GM21526 (cell line): Measurements from ENCODE around the gene WBP11.
A peak's percentile ranks its signal among the peaks of the same experiment; 100 is the strongest.
"Not testable (repeated sequence)": the region's sequence is repeated elsewhere in the genome, so short reads cannot be mapped to it uniquely, and the experiment has no call there.

Experiments used
- ATAC-seq: cut with Tn5 transposase; IDR thresholded peaks from one replicate; pipeline ENCODE4 v1.9.1; 2021; ENCODE audit warnings: moderate library complexity; ENCODE audit not compliant: unreplicated experiment, low FRiP score

Gene WBP11

DNA sequence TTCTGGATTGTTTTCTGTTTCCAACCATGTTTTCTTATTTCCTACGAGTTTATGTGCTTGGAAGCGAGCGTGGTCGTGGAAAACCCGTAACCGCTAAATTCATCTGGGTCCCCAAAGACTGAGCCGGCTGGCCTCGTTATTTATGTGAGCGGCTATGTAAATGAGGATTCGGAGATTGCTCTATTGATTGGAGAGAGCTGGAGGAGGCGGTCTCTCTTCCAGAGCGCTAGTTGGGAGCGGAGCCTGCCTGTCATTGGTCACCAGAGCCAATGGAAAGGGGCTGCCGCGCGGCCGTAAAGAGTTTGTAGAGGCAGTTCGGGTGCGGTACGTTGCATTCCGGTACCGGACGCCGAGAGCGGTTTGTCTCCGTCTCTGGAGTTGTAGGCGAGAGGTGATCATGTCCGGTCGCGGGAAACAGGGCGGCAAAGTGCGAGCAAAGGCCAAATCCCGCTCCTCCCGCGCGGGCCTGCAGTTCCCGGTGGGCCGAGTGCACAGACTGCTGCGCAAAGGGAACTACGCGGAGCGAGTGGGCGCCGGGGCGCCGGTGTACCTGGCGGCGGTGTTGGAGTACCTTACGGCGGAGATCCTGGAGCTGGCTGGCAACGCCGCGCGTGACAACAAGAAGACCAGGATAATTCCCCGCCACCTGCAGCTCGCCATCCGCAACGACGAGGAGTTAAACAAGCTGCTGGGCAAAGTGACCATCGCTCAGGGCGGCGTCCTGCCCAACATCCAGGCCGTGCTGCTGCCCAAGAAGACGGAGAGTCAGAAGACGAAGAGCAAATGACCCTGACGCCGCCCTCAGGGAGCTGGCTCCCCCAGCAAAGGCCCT is 29.0 kb downstream of the WBP11 start:
- peak; percentile 57 for ATAC-seq

DNA sequence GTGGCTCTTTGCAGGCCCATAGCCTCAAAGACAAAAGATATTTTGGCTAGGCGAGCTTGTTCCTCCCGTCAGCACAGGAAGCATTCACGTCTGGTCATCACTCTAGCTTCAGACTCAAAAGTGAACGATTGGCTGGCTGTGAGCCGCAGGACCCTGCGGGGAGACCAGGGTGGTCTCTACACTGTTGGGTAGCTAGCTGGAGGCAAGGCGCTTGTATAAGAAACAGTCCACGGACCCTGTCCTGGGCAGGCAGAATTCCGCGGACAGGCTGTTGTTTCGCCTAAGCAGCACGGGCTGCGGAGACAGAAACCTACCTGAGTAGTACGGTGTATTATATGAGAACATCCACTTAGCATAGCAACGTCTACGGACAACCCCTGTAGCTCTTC is 29.6 kb downstream of the WBP11 start:
- ATAC-seq, result peak; percentile 23

DNA sequence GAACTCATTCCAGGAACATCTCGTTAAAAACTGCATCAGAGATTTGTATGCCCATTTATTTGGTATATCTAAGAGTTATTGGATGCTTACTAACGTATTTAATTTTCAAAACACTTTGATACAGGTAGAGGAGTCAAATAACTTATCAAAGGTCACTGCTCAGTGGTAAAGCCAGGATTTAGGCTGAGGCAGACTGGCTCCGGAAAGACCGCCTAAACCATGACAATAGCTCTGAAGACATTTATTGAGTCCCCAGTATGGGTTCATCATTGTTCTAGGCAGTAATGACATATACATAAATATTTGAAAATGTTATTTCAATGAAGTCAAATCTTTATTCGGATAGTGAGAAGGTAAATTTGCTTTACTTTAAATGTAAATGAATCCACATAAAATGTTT is 30.3 kb downstream of the WBP11 start:
- no peak for ATAC-seq

DNA sequence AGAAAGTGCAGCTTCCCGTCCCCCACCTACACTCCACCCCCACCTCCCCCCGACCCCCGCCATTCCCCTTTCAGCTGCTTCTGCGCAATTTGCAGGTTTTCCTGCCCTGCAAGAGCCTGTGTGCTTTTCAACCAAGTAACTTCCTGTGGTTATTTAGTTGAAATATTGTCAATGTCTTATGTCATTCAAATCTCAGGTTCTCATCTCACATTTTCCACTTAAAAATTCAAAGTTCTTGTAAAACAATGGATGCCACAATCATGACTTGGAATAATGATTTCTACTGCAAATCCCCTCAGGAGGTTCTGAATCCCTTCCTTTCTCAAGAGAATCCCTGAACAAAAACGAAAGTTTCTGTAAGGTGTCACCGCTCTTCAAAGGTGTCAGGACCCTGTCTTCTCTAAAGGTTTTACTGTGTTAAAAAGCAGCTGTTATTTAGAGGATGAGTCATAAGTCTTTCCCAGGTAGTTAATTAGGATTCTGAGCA is 31.6 kb downstream of the WBP11 start:
- no peak for ATAC-seq

DNA sequence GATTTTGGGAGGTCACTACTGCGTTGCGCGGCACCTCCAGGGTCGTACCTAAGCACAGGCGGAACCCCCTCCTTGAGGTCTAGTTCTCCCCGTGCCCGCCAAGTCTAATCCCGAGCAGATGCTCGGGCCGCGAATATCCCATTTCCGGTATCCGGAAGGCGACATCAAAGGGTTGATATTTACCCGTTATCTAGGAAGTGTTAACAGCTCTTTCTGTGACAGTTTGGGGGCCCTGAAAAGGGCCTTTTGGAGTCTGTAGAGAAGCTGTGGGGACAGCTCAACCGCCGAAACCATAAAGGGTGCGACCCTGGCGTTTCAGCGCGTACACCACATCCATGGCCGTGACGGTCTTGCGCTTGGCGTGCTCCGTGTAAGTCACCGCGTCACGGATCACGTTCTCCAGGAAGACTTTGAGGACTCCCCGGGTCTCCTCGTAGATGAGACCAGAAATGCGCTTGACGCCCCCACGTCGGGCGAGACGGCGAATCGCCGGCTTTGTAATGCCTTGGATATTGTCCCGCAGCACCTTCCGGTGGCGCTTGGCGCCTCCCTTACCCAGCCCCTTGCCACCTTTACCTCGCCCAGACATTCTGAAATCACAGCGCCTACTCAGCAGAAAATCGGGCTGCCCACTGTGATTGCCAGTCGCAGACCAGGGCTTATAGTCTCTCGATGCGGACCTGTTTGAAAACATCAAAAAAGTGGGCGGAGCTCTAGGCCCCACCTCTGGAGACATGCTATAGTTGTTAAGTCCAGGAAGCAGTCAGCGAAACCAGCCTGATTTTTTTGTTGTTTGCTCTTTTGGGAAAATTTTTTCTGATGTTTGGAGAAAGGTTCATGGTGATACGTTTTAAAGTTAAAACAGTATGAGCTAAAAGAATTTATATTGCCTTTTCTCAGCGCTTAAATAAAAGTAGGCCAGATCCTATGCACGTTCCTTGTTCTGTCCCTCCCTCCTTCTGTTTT is 32.5 kb downstream of the WBP11 start:
- peak; percentile 17 for ATAC-seq

DNA sequence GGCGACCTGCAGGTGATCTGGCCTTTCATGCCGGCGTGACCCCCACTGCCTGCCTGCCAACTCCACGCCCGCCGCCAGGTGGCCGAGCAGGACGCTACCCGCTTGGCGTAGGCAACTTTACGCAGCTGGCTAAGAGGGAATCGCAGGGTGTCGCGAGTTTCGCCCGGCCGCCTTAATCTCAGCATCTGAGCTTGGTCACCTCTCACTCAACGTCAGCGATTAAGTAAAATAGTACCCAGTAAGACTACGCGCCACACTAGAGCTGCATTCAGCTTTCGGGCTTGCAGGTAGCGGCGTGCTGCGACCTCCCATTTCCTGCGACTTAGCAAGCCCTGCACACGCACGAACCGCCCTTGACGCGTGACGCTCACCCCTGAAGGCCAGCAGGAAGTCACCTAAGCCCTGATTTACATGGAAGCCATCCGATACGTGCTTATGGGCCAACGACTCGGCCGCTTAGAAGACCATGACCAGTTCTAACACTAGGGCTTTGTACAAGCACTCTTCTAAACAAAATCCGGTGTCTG is 33.2 kb downstream of the WBP11 start:
- peak; percentile 33 for ATAC-seq

DNA sequence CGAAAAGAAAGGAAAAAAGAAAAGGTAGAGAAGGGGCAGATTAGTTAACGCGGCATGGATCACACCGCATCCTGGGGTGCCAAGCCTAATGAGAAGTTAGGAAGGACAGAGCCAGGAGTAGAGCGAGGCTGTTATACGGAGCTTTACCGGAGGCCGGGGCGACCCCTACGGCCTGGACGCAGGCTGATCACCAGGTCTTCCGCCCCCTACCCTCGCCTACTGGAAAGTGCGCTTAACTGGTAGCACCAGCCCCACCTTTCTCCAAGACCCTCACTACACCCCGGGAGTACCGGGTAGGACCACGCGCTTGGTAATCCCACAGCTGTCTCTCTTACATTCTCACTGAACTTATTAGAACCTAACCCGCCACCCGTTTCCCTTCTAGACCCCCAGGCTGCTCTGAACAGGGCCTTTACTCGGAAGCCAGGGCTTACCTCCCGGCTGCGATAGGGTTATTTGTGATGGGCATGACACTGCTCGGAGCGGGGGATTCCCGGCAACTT is 33.8 kb downstream of the WBP11 start:
- no peak for ATAC-seq

DNA sequence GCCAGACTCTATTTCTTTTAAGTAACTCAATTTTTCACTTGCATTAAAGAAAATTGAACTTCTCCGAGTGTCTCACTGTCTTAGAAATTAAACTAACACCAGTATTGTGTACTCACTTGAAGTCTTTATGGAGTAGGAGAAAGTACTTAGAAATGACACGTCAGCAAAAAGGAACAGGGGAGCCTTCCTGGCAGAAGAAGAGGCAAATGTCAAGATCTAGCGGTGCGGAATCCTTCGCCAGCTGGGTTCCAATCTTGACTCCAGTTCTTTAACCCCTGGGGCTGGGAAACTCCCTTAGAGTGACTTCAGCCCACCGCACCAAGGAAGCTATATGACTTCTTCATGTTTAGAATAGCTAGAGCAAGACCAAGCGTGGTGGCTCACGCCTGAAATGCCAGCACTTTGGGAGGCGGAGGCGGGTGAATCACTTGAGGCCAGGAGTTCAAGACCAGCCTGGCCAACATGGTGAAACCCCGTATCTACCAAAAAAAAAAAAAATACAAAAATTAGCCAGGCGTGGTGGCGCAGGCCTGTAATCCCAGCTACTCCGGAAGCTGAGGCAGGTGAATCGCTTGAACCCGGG is 34.4 kb downstream of the WBP11 start:
- no peak for ATAC-seq

DNA sequence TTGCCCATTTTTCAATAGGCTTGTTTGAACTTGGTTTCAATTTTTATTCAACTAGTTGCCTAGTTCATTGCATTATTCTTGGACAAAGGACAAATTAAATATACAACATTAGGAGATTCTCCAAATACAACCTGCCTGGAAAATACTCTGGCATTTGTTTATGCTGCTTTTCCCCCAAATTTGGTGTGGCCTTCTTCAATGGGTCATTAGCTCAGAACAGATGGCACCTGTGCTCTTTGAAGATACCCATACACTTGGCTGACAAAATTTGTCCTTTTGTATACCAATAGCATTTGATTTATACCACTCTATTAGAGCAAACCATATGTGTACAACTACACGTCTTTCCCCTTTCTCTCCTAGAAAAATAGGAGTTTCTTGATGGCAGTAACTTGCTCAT is 35.7 kb downstream of the WBP11 start:
- no peak for ATAC-seq

DNA sequence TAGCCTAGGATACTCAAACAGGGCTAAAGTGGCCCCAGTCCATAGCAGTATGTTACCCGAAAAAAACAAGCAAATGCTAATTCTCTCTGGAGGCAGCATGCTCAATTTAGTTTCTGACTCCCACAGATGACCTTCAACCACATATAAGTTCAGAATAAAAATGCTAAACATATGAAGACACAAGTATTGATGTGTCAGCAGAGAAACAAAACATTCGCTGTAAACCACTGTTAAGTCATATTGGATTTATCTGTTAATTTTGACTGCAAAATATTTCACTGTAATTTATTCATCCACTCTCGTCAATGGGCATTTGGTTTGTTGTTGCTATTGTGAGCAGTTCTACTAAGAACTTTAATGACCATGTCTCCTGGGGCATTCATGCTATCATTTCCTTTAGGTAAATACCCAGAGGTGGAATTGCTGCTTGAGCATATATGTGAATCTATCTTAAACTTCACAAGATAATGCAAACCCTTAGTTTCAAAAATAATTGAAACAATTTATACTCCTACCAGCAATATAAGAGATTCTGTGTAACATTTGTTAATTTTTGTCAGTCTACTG is 36.5 kb downstream of the WBP11 start:
- ATAC-seq, result no peak

DNA sequence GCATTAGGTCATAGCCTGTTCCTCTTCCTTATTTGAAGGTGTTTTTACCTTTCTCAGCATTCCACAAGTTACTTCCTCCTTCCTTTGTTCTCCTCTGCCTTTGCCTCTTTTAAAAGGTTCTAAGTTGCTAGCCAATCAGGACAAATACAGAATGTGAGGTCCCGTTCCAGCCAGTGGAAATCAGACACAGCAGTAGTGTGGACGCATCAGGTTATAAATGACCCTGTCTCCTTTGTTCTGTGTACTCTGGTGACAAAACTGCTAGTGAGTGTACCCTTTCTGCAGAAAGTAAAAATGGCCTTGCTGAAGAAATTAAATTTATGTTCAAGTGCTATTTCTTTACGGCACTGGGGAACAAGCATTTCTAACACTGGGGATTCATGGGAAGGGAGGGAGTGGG is 37.3 kb downstream of the WBP11 start:
- not testable (repeated sequence) for ATAC-seq

DNA sequence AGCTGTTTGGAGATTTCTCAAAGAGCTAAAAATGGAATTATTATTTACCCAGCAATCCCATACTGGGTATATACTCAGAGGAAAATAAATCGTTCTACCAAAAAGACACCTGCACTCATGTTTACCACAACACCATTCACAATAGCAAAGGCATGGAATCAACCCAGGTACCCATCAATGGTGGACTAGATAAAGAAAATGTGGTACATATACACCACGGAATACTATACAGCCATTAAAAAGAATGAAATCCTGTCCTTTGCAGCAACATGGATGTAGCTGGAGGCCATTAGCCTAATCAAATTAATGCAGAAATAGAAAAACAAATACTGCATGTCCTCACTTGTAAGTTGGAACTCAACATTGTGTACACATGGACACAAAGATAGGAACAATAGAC is 37.9 kb downstream of the WBP11 start:
- ATAC-seq, result no peak

DNA sequence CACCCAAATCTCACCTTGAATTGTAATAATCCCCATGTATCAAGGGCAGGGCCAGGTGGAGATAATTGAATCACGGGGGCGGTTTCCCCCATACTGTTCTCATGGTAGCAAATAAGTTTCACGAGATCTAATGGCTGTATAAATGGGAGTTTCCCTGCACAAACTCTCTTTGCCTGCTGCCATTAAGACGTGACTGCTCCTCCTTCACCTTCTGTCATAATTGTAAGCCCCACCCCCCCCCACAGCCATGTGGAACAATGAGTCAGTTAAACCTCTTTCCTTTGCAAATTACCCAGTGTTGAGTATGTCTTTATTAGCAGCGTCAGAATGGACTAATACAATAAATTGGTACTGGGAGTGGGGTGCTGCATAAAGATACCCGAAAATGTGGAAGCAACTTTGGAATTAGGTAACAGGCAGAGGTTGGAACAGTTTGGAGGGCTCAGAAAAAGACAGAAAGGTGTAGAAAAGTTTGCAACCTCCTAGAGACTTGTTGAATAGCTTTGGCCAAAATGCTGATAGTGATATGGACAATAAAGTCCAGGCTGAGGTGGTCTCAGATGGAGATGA is 43.5 kb downstream of the WBP11 start:
- ATAC-seq, result not testable (repeated sequence)

DNA sequence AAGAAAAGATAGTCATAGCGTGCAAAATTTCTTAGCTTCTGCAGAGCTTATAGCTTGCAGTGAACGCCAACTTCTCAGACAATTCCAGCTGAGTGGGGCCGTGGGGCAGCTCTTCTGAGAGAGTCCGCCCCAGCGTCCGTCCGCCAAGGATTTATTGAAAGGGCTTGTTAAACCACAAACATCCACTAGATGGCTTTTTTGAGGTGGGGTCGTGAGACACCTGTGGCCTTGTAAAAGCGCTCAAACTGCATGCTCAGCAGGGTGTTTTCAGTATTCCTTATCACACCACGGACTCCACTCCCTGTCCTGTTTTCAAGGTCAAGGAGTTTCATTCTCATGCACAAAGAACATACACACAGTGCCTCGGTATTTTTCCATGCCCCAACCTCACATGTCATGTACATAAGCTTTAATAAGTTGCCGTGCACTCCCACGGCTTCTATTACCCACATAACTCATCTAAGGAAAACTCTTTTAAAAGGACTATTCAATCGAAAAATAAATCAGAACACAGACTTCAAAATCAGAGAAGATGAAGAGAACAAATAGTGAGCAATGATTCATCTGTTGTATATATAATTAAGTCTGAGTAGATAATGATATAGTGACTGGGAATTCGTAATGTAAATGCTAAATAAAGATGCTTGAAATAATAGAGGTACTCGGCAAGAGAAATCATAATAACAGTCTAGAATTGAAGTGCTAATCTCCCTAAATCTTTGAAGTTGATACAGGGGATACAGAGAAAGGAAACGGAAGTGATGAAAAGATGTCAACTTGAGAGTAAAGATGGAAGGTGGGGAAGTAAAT is 46.7 kb downstream of the WBP11 start:
- no peak for ATAC-seq

DNA sequence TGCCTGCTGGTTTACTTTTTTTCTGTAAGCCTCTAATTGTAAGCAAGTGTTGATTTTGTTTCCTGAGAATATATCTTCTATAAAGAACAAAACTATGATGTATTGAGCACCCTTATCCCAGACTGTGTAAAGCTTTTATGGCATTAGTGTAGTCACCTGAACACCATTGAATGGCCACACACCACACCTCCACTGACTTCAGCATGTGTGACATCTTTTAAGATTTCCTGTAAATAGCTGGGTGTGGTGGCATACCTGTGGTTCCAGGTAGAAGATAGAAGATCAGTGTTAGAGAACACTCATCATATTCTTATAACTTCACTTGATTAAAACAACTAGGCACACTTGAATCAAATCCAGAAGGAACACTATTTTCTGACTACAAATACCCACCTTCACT is 51.3 kb downstream of the WBP11 start:
- no peak for ATAC-seq

DNA sequence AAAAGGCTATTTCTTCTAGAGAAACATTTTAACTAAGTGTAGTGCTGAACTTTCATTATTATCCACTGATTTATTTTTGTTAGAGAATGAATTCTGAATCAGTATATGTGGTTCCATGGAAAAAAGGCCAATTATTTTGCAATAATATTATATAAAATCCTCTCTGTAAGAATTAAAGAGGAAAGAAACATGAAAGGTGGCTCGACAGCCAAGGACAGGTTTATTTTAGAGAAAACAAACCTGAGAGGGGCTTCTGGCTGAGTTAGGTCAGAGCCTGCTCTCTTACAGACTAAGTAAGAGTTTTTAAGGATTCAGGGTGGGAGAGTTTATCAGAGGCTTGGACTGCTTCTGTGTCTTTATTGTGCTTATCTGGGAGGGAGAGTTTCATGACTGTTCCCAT is 60.2 kb downstream of the WBP11 start:
- ATAC-seq, result no peak

DNA sequence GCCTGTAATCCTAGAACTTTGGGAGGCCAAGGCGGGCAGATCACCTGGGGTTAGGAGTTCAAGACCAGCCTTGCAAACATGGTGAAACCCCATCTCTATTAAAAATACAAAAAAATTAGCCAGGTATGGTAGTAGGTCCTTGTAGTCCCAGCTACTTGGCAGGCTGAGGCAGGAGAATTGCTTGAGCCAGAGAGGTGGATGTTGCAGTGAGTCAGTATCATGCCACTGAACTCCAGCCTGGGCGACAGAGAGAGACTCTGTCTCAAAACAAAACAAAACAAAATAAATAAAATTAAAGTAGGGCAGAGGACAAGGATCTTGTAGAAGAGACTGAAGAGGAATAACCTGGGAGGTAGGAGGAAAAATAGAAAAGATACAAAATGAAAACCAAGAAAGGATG is 61.3 kb downstream of the WBP11 start:
- ATAC-seq, result no peak

DNA sequence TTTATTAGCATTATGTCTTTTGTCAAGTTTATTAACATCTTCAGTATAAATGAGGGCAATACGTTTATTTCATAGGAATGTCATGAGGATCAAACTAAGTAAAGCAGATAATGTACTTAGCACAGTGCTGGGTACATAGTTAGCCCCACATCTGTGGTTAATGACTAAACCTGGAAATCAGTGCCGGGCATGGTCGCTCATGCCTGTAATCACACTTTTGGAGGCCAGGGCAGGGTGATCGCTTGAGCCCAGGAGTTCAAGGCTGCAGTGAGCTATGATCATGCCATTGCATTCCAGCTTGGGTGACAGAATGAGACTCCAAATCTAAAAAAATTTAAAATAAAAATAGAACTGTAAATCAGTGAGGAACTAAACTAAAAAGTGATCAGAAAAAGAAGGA is 62.1 kb downstream of the WBP11 start:
- no peak for ATAC-seq

DNA sequence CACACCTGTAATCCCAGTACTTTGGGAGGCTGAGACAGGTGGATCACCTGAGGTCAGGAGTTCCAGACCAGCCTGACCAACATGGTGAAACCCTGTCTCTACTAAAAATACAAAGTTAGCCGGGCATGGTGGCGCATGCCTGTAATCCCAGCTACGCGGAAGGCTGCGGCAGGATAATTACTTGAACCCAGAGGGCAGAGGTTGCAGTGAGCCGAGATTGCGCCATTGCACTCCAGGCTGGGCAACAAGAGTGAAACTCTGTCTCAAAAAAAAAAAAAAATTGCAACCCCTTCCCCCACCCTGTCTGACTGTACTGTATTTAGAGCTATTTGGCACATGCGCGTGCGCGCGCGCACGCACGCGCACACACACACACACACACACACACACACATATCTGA is 66.8 kb downstream of the WBP11 start:
- ATAC-seq, result not testable (repeated sequence)
